Astrocyte (in vitro differentiated cells and primary cell): ENCODE measurements around the gene PABPC1L2B.
"Not testable (repeated sequence)": the region's sequence is repeated elsewhere in the genome, so short reads cannot be mapped to it uniquely, and the experiment has no call there.

Experiments used
- EZH2 ChIP-seq: IDR thresholded peaks from 2 replicates; pipeline ENCODE4 v1.6.1; 2012; ENCODE audit warnings: mild to moderate bottlenecking, low read length, inconsistent platforms; ENCODE audit not compliant: insufficient read depth
- TF ChIP-seq, protein P1 (sequence below): IDR thresholded peaks from 2 replicates; pipeline ENCODE4 v1.5.1; 2011; ENCODE audit warnings: low read depth, mild to moderate bottlenecking, inconsistent platforms, low read length, moderate library complexity; ENCODE audit not compliant: insufficient read depth

DNA sequence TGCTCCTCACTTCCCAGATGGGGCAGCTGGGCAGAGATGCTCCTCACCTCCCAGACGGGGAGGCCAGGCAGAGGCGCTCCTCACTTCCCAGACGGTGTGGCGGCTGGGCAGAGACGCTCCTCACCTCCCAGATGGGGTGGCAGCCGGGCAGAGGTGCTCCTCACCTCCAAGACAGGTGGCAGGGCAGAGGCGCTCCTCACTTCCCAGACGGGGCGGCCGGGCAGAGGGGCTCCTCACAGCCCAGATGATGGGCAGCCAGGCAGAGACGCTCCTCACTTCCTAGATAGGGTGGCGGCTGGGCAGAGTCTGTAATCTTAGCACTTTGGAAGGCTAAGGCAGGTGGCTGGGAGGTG lies 19.3 kb downstream of the PABPC1L2B start:
- TF ChIP-seq, protein P1, sequence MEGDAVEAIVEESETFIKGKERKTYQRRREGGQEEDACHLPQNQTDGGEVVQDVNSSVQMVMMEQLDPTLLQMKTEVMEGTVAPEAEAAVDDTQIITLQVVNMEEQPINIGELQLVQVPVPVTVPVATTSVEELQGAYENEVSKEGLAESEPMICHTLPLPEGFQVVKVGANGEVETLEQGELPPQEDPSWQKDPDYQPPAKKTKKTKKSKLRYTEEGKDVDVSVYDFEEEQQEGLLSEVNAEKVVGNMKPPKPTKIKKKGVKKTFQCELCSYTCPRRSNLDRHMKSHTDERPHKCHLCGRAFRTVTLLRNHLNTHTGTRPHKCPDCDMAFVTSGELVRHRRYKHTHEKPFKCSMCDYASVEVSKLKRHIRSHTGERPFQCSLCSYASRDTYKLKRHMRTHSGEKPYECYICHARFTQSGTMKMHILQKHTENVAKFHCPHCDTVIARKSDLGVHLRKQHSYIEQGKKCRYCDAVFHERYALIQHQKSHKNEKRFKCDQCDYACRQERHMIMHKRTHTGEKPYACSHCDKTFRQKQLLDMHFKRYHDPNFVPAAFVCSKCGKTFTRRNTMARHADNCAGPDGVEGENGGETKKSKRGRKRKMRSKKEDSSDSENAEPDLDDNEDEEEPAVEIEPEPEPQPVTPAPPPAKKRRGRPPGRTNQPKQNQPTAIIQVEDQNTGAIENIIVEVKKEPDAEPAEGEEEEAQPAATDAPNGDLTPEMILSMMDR: not testable (repeated sequence)
- TF ChIP-seq EZH2: not testable (repeated sequence)
